HG02642 (cell line): ENCODE results near the gene ABCC1.

Experiments used
- ATAC-seq: cut with Tn5 transposase; IDR thresholded peaks from one replicate; pipeline ENCODE4 v1.9.1; 2021; ENCODE audit warnings: mild to moderate bottlenecking; ENCODE audit not compliant: unreplicated experiment, poor library complexity

The ABCC1 gene

DNA sequence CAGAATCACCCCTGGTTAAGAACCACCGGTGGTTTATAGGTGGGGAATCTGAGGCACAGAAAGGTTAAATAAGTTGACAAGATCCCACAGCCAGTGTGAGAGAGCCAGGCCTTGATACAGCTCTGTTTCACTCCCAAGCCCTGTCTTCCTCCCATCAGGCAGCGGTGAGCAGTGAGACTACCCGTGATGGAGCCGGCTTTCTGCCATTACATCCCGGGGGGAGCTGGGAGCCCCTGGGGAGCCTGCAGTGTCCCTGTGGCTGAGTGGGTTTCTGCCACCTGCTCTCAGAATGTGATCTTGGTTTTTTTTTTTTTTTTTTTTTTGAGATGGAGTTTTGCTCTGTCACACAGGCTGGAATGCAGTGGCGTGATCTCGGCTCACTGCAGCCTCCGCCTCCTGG is 66.4 kb downstream of the ABCC1 start:
- no peak for ATAC-seq

DNA sequence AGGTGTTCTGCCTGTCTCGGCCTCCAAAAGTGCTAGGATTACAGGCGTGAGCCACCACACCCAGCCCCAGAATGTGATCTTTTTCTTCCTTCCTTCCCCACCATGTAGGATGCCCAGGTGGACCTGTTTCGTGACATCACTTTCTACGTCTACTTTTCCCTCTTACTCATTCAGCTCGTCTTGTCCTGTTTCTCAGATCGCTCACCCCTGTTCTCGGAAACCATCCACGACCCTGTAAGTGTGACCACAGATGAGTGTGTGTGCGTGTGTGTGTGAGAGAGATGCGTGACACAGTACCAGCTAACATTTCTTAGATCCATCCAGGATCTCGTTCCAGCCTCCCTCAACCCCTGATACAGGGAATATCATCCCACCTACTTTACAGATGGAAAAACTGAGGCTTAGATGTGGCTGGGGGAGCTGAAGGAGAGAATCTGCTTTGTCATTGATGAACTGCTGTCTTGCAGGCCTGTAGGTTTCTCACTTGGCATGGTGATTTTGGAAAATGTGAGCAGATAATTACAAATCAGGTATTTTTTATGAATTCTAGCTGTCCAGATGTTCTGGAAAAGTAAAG is 67.1 kb downstream of the ABCC1 start:
- no peak for ATAC-seq

GRCh38 chr16:16017812-16018211 is 68.4 kb downstream of the ABCC1 start:
- no peak for ATAC-seq

DNA sequence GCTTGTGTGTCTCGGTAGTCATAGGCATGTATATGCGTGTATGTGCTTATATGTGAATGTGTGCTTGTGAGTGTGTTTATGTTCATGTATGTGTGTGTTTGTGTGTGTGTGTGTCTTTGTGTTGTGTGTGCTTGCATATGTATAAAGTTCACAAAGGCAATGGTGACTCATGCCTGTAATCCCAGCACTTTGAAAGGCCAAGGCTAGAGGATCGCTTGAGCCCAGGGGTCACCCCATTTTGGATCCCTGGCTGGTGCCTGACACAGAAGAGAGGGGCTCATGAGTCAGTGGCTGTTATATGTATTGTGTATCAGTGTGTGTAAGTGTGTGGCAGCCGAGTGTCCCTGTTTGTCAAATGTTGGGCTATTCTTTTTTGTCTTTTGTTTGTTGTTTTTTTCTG is 69.3 kb downstream of the ABCC1 start:
- ATAC-seq, result no peak

DNA sequence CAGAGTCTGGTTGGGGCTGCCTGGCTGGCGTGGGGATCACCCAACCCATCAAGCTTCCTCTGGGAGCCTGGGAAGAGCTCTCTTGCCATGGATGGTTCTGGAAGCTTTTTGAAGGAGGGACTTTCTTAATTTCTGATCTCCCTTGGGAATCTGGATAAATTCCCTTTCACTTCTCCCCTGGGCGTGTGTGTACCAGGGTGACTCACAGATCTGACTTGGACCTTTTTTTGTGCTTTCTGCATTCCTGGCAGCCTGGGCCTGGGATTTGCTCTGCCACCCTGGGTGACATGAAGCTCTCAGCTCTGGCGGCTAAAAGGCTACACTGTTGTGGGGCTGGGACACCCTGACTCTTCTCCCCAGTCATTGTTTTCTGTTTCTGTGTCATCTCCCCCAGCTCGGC is 70.1 kb downstream of the ABCC1 start:
- no peak for ATAC-seq

GRCh38 chr16:16020291-16020690 is 70.9 kb downstream of the ABCC1 start:
- ATAC-seq, result no peak

DNA sequence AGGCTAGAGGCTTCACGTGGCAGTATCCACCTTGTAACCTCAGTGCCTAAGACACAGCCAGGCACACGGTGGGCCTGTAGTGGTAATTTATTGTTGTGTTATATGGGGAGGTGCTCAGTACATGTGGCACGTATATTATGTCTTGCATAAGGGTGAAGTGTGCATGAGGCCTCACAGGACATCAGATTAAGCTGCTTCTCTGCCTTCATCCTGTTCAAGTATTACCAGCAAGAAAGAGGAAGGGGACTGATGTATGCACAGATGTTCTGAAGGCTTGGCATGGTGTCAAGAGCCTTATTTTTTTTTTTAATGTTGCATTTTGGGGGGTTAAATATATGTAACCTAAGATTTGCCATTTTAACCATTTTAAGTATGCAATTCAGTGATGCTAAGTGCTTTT is 71.6 kb downstream of the ABCC1 start:
- no peak for ATAC-seq

GRCh38 chr16:16021646-16021987 is 72.2 kb downstream of the ABCC1 start:
- ATAC-seq, result no peak

- no peak for ATAC-seq
These were observed 72.7 kb downstream of the ABCC1 start for GRCh38 chr16:16021988-16022682.

DNA sequence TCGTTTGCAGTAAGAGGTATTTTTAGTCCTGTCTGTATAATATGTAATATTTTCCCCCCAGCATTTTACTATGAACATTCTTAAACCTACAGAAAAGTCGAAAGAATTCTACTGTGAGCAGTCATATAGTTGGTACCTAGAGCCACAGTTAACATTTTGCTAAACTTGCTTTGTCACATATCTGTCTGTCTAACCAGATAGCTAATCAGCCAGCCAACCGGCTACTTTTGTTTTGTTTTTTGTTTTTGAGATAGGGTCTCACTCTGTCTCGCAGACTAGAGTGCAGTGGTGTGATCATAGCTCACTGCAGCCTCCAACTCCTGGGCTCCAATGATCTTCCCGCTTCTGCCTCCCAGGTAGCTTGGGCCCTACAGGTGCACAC is 73.3 kb downstream of the ABCC1 start:
- ATAC-seq, result no peak

DNA sequence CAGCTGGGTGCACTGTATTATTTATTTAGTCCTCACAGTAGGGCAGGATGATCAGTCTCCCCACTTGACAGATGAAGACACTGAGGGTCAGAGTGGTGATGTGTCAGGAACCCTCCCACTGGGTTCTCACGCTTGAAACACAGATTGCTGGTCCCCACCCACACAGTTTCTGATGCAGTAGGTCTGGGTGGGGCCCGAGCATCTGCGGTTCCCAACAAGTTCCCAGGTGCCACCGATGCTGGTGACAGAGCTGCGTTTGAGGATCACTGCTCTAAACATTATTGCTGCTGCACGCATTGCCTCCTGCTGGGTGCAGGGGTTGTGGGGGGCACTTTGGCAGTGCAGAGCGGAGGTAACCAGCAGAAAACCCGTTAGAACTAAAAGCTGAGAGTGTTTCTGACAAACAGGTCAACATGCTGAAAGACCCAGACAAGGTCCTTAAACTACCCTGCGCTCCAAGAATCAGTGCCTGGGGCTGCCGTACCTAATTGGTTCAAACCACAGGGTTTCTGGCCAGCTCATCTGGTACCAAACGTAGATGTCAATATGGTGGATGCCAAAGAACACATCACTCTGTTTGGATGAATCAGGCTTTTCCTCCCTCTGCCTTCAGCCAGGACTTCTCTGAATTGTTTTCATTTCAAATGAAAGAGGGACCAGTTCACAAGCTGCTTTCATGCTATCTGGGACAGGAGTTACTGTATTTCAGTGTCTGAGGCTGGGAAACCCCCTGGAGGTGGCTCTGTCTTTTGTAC is 76.0 kb downstream of the ABCC1 start:
- no peak for ATAC-seq

DNA sequence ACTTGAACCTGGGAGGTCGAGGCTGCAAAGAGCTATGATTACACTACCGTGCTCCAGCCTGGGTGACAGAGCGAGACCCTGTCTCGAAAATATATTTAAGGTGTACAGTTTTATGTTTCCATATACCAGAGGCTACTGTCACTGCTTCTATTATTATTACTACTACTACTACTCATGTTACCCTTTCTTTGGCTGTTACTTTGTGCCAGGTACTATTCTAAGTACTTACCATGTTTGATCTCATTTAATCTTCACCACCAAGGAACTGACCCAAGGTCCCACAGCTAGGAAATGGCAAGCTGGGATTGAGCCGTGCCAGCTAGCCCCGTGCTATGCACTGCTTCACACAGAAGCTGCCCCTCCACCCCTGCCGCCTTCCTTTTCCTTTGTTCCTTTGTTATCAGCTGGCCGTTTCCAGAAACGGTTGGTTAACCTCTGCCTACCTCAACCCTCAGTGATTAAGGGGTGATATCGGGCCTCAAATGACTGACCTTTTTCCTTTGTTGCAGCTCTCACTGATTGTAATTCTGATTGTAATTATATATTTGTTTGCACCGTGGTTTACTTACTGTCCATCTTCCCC is 78.4 kb downstream of the ABCC1 start:
- no peak for ATAC-seq

- ATAC-seq, result no peak
These were observed 79.0 kb downstream of the ABCC1 start for GRCh38 chr16:16028311-16028999.

GRCh38 chr16:16029431-16030011 is 80.1 kb downstream of the ABCC1 start:
- ATAC-seq, result no peak

DNA sequence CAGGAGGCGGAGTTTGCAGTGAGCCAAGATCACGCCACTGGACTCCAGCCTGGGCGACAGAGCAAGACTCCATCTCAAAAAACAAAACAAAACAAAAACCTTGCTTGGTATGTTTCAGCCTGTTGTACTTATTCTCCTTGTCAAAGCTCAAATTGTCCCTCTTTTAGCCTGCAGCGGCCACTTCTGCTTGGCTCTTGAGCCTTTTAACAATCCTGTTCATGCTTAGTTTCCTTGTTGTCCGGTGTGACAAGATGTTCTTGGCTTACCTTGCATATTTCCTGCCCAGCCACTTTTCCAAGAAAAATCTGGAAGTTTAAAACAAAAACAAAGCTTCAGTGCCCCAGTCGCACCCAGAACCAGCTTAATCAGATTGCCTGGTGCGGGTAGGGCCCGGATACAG is 81.0 kb downstream of the ABCC1 start:
- ATAC-seq, result no peak

DNA sequence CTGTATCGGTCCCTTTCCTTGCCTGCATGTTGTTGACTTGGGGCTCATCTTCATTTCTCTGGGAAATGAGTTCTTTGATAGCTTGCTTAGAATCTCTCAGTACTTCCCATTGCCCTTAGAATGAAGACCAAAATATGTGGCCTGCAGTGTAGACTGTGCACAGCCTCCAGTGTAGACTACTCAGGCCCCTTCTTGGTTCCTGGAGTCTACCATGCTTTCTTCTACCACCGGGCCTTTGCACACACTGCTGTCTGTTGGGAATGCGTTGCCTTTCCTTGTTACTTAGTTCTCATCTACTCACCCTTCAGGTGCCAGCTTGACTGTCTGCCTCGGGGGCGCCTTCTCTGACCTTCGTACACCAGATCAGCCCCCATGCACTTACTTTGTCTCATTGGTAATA is 82.0 kb downstream of the ABCC1 start:
- ATAC-seq, result no peak

GRCh38 chr16:16032271-16032979 is 83.0 kb downstream of the ABCC1 start:
- ATAC-seq, result no peak

- no peak for ATAC-seq
These were observed 83.8 kb downstream of the ABCC1 start for GRCh38 chr16:16033208-16033717.

- ATAC-seq, result no peak
These were observed 87.0 kb downstream of the ABCC1 start for GRCh38 chr16:16036359-16036792.

- ATAC-seq, result no peak
These were observed 88.1 kb downstream of the ABCC1 start for GRCh38 chr16:16037521-16037920.
